Measurements from ENCODE around the gene EXOC6B. TPM values are rescaled to one million over a fixed set of nuclear protein-coding genes. Genes with fewer than 3 reads are reported as not detected.

The EXOC6B gene
- total RNA-seq, 1 experiment from 2014 or later, result 34.3 TPM

- intact Hi-C loops (cut with micrococcal nuclease; ENCODE audit: unreplicated experiment), result loop anchor here (10.0 kb wide), 1 partner anchor 213 kb away; no protein-coding TSS in a partner anchor
- TF ChIP-seq CTCF (conservative IDR thresholded peaks at IDR 0.05), result no peak
- no peak for TF ChIP-seq EZH2 (IDR thresholded peaks at IDR 0.05; ENCODE audit: low read depth)
- H3K27me3 ChIP-seq (ENCODE audit: insufficient read depth, low read depth), result no peaks in the 10 kb centered on the region
Observed at GRCh38 chr2:72361521-72361920, 464.3 kb downstream of the EXOC6B start.

GRCh38 chr2:72361042-72361441 lies 464.8 kb downstream of the EXOC6B start:
- TF ChIP-seq EZH2 (IDR thresholded peaks at IDR 0.05; ENCODE audit: low read depth) (no peak), CTCF (conservative IDR thresholded peaks at IDR 0.05) (no peak)
- intact Hi-C loops (cut with micrococcal nuclease; ENCODE audit: unreplicated experiment), result loop anchor here (10.0 kb wide), 1 partner anchor 214 kb away; no protein-coding TSS in a partner anchor

More at GRCh38 chr2:72361521-72361920, 464.3 kb downstream of the EXOC6B start:
- Histone ChIP-seq H3K4me2 (no peak overlapping the region), H3K4me3 (no peak overlapping the region), H3K4me1 (replicated peaks; ENCODE audit: insufficient read depth) (no peaks in the 10 kb centered on the region), H2AFZ (no peak overlapping the region), H3K36me3 (ENCODE audit: low read depth) (no peaks in the 10 kb centered on the region), H3K9me2 (ENCODE audit: insufficient read depth) (no peaks in the 10 kb centered on the region), H3K27ac (no peak overlapping the region), H3K9me3 (ENCODE audit: insufficient read depth, low read depth) (no peaks in the 10 kb centered on the region), H4K20me1 (ENCODE audit: insufficient read depth) (no peaks in the 10 kb centered on the region), H3K79me2 (ENCODE audit: low read depth) (no peaks in the 10 kb centered on the region), H3F3A (ENCODE audit: insufficient read depth, low read depth) (0 out of 2 replicates have a peak, but pooled peaks cover 3% of the 10 kb centered on the region)
- no TSS peak for BruUV-seq (replicated peaks)
- ChIA-PET POLR2A (ENCODE audit: unreplicated experiment) (no interaction called here), CTCF (no interaction called here)
- no peak for DNase-seq

GRCh38 chr2:72350852-72351251 lies 475.0 kb downstream of the EXOC6B start:
- ChIA-PET CTCF (no interaction called here), POLR2A (ENCODE audit: unreplicated experiment) (no interaction called here)
- TF ChIP-seq CTCF (conservative IDR thresholded peaks at IDR 0.05), result no peak
- no peak for TF ChIP-seq EZH2 (IDR thresholded peaks at IDR 0.05; ENCODE audit: low read depth)
- Histone ChIP-seq H3K79me2 (ENCODE audit: low read depth) (no peaks in the 10 kb centered on the region), H3K9me3 (ENCODE audit: insufficient read depth, low read depth) (no peaks in the 10 kb centered on the region), H3K36me3 (ENCODE audit: low read depth) (no peaks in the 10 kb centered on the region), H3K27me3 (ENCODE audit: insufficient read depth, low read depth) (no peaks in the 10 kb centered on the region), H4K20me1 (ENCODE audit: insufficient read depth) (no peaks in the 10 kb centered on the region), H2AFZ (no peak overlapping the region), H3K27ac (no peak overlapping the region), H3K4me1 (replicated peaks; ENCODE audit: insufficient read depth) (peaks cover 4% of the 10 kb centered on the region), H3F3A (ENCODE audit: insufficient read depth, low read depth) (no peaks in the 10 kb centered on the region), H3K9me2 (ENCODE audit: insufficient read depth) (no peaks in the 10 kb centered on the region), H3K4me3 (no peak overlapping the region), H3K4me2 (no peak overlapping the region)
- intact Hi-C loops (cut with micrococcal nuclease; ENCODE audit: unreplicated experiment), result no loop called here
- no peak for DNase-seq
- no TSS peak for BruUV-seq (replicated peaks)

More at GRCh38 chr2:72361042-72361441, 464.8 kb downstream of the EXOC6B start:
- H4K20me1 ChIP-seq (ENCODE audit: insufficient read depth), result no peaks in the 10 kb centered on the region
- ChIA-PET CTCF (no interaction called here), POLR2A (ENCODE audit: unreplicated experiment) (interaction anchor here (0.5 kb wide), 1 partner anchor 319 kb away, joined by 3 read pairs; no protein-coding TSS in a partner anchor)
- H3K36me3 ChIP-seq (ENCODE audit: low read depth), result no peaks in the 10 kb centered on the region
- H3K27me3 ChIP-seq (ENCODE audit: insufficient read depth, low read depth), result no peaks in the 10 kb centered on the region
- H3K79me2 ChIP-seq (ENCODE audit: low read depth), result no peaks in the 10 kb centered on the region
- 0 out of 2 replicates have a peak, but pooled peaks cover 3% of the 10 kb centered on the region for H3F3A ChIP-seq (ENCODE audit: insufficient read depth, low read depth)
- H2AFZ ChIP-seq, result no peak overlapping the region
- no peaks in the 10 kb centered on the region for H3K9me3 ChIP-seq (ENCODE audit: insufficient read depth, low read depth)
- H3K27ac ChIP-seq, result no peak overlapping the region
- H3K4me1 ChIP-seq (replicated peaks; ENCODE audit: insufficient read depth), result no peaks in the 10 kb centered on the region
- DNase-seq, result no peak
- H3K4me3 ChIP-seq, result no peak overlapping the region
- H3K9me2 ChIP-seq (ENCODE audit: insufficient read depth), result no peaks in the 10 kb centered on the region
- H3K4me2 ChIP-seq, result no peak overlapping the region
- BruUV-seq (replicated peaks), result no TSS peak
